DMS153 (cell line): ENCODE data around the gene AUTS2.
"Not testable (repeated sequence)": the region's sequence is repeated elsewhere in the genome, so short reads cannot be mapped to it uniquely, and the experiment has no call there.

Experiments
- DNase-seq: peaks from one replicate; lab custom pipeline; 2025; lab: John Stamatoyannopoulos, UW

The AUTS2 gene

GRCh38 chr7:70259502-70259901 lies 661.2 kb downstream of the AUTS2 start:
- no peak for DNase-seq

DNA sequence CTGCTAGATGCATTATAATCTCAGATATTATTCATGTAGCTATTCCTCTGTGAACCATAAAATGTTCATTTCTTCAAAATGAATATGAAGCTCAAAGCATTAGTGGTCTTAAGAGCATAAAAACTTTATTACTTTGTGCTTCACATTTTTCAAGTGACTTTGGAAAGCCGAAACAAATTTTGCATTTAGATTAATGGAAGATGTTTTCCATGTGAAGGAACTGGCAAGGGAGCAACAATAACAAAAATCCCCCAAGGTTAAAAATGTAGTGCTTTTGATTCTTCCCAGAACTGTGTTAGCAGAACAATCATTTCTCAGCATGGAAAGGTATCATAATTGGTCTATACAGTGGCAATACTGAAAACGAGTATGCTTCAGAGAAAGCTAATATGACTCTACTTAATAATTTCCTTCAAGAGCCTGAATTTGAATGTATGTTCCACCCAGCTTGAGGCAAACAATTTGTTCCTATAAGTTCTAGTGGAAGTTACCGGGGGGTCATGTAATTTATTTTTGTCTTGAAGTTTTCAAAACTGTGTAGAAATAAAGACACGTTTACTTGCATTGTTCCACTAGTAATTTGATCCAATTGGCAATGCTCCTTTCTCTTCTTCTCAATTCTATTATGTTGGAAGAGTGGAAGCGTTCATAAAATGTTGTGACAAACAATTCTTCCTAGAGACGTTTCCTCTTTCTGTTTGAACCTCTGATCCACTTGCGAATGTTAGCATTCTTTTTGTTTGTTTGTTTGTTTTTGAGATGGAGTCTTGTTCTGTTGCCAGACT lies 665.4 kb downstream of the AUTS2 start:
- DNase-seq: no peak

GRCh38 chr7:70266186-70266585 lies 667.9 kb downstream of the AUTS2 start:
- DNase-seq: no peak

DNA sequence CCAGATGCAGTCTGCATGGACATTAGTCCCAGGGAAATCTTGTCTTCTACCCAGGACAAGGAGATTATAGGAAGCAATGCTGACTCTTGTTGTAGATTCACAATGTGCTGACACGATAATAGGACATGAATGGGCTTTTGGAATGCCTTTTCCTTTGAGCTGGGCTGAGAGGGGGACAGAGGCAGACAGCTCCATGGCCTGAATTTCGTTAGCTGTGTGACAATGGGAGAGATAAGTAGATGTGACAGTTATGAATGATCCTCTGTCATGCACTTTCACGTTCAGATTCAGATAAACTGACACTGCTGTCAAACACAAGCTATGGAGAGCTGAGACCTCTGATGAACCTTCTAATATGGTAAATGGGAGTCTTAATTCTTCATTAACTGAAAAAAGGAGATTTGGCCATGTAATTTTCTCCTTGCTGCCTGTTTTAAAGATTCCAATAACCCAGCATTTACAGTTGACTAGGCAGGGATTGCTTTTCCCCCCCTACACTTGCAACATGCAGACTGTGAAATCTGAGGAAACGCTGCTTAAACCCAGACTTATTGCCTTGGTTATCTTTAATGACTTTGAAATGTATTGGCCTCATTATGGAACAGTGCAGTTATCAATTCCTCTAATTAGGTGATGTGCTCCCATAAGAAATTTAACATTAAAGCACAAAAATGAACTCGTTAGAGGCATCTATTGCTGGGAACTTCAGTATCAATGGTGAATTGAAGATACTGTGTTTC lies 669.3 kb downstream of the AUTS2 start:
- DNase-seq: no peak

DNA sequence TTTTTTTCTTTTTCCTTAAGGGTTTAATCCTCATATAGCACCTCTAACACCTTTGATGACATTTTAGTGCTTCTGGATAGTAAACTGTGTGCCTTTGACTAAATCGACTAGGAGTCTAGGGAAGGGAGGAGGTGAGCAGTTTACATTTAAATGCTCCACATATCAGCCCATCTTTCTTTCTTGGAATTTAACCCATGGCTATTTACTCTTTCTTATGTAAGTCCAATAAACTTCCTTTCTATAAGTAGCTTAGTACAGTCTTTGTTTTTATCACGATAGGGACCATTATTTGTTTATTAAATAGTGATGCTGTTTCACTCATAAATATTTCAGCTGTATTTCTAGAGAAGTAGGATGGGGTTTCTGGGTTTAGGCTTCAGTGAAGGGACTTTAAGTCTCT lies 669.9 kb downstream of the AUTS2 start:
- no peak for DNase-seq

GRCh38 chr7:70270149-70270548 lies 671.9 kb downstream of the AUTS2 start:
- DNase-seq: no peak

DNA sequence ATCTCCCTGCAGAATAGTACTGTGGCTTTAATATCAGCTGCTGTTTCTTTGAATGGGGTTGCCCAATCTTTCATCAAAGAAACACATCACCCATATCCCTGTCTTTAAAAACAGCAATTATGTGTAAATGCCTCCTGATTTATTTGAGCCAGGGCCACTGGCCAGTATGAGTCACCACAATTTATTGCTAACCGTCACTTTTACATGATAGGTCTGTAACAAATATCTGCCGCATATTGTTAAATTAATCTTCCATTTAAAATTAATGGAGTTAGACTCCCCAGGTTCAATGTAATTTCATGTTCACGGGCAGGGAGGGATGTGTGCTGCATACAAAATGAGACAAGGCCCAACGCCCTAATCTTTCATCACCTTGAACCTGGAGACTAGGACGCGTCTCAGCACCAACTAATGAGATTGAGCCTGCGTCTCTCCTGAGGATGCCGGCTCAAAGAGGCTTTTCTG lies 673.4 kb downstream of the AUTS2 start:
- peak; percentile 13 for DNase-seq

GRCh38 chr7:70275570-70275969 lies 677.3 kb downstream of the AUTS2 start:
- DNase-seq: not testable (repeated sequence)

GRCh38 chr7:70285187-70285586 lies 686.9 kb downstream of the AUTS2 start:
- DNase-seq: no peak

DNA sequence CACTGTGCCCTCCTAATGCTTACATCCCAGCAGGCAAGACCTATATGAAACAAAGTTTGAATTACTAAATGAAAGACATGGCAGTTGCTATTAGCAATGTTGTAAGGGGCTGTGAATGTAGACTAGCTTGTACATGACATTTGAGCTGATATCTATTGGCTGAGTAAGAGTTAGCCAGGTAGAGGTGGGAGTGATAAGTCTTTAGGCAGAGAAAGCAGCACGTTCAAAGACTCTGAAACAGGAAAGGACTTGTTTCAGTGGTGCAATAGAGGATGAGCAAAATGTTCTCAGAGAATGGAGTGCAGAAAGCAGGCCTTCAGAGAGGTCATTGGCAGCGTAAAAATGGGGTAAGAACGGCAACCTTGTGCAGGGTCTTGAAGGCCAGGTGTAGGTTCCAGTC lies 687.6 kb downstream of the AUTS2 start:
- DNase-seq: no peak

DNA sequence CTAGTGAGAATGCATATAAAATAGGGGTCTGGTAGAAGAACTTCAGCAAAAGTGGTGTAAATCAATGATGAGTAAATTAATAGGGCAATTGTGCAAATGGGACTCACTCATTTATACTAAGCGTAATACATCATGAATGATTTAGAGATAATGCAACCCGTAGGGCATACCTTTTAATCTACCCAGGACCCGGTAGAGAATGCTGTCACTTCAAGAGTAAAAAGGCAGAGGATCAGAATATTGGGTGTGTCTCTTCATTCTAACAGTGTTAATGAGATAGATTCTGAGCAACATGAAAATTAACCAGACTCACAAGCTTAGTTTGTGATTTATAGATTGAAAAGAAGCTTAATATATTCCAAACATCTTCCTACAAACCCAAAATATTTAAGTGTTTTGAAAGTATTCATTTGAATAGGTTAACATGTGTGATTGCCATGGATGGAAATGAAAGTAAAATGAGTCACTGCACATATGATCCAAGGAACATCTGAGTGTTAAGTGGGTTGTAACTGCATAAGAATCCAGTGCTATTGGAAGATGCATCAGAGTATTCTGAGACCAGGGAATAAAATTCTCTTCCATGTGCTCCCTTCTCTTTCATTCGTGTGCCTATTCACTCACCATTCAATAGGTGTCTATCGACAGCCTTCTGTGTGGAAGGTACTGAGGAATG lies 690.6 kb downstream of the AUTS2 start:
- no peak for DNase-seq

GRCh38 chr7:70292716-70293115 lies 694.4 kb downstream of the AUTS2 start:
- no peak for DNase-seq

- no peak for DNase-seq
Observed at GRCh38 chr7:70294211-70294911, 696.1 kb downstream of the AUTS2 start.

DNA sequence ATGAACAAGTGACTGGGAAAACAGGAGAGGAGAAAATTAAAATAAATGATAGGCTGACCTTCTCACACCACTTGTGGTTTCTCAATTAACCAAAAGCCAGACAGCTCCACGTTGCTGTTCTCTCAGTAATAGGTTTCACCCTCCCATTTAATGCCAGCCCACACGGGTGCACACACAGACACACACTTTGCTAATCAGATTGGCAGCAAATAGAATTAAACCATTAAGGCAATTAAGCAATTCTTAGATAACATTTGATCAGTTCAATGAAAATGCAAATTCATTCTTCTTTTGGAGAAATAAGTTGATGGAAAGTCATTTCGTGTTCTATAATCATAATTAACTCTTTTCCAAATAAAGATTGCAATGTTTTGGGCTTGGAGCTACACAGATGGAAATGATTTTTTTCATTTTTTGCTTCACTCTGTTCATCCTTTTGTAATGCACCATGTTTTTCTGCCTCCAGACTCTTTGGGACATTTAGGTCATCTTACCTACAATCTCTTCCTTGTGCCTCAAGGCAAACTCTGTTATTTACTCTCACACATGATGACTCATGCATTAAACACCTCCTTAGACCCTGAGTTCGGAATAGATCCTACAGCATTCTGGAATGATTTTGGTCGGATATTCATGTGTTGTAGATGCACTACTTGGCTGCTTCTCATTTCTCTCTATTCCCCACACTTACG lies 700.7 kb downstream of the AUTS2 start:
- no peak for DNase-seq

DNA sequence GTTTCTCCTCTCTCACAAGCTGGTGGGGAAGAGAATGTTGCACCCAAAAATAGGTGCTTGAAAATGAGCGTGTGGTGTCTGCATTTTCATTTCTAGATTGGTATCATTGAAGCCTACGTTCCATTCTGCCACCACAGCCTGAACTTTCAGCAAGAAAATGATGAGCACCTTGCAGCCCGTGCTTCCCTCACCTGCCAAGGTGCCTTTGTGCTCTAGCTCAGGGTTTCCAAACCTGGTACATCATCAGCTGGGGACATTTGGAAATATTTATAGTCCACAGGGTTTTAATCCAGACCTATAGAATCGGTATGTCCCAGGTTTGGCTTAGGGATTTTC lies 701.2 kb downstream of the AUTS2 start:
- DNase-seq: no peak

DNA sequence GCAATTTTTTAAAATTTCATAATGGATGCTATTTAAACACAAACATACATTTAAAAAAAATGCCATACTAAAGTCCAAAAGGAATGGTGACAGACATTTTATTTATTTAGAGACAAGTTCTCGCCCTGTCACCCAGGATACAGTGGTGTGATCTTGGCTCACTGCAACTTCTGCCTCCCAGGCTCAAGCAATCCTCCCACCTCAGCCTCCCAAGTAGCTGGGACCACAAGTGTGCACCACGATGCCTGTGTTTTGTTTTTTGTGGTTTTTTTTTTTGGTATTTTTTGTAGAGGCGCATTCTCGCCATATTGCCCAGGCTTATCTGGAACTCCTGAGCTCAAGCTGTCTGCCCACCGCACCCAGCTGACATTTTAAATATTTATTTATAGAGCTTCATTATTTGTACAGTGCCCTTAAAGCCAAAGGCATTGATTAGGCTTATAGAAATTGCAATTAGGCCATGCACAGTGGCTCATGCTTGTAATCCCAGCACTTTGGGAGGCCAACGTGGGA lies 703.5 kb downstream of the AUTS2 start:
- no peak for DNase-seq

- DNase-seq: no peak
Observed at GRCh38 chr7:70303309-70303708, 705.0 kb downstream of the AUTS2 start.

- DNase-seq: no peak
Observed at GRCh38 chr7:70303780-70304179, 705.5 kb downstream of the AUTS2 start.

GRCh38 chr7:70306173-70306572 lies 707.9 kb downstream of the AUTS2 start:
- no peak for DNase-seq

DNA sequence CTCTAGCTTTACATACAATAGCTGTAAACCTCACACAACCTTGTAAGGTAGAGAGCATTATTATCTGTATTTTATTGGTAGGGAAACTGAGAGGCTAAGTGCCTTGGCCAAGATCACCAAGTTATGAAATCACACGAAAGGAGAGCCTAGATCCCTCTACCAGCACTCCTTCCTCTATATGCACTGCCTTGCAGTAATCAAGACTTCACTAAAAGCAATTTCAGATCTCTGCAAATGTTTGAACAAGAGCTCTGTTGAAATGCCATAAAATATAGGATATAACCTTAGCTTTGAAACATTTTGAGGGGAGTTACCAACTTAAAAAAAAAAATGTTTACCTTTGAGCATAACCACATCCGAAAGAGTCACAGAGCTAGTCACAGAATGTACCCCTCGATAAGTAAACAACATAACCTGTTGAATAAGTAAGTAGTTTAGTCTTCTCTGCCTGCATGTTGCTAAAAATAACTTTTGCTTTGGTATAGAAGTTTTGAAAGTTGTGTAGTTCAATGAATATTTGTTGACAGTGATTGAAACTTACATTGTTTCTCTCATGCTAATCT lies 709.4 kb downstream of the AUTS2 start:
- no peak for DNase-seq

- no peak for DNase-seq
Observed at GRCh38 chr7:70312336-70312735, 714.1 kb downstream of the AUTS2 start.
